HEK293 (cell line): ENCODE measurements around the gene LPIN1.

Source experiments
- CTCF ChIA-PET: fragments of 350-600 bp; formaldehyde crosslinking; extraction: SDS; loops from one replicate; lab custom pipeline; 2021; ENCODE audit warnings: antibody characterized with exemption; lab: Yijun Ruan, JAX
- POLR2A ChIA-PET: fragments of 300-600 bp; formaldehyde crosslinking; extraction: SDS; loops from one replicate; lab custom pipeline; 2020; ENCODE audit warnings: antibody characterized with exemption, inconsistent platforms; lab: Yijun Ruan, JAX
- H3K27ac ChIP-seq: fragments of 200-500 bp; sonication (Bioruptor generic); 2 replicates; pipeline ENCODE4 v1.5.1; 2014; ENCODE audit warnings: low read depth, low read length, control low read depth, inconsistent platforms; ENCODE audit errors: extremely low read depth
- H3K36me3 ChIP-seq, 2 experiments: fragments of 200-500 bp in 1 of 2; sonication (Bioruptor generic) in 1 of 2; 1 replicate in 1 of 2; 2 replicates in 1 of 2; pipeline ENCODE4 v1.5.1; 2014 to 2017; ENCODE audit warnings: inconsistent platforms in 2 of 2, low read length in 2 of 2; ENCODE audit not compliant: control insufficient read depth in 2 of 2, insufficient read depth in 1 of 2
- H3K4me1 ChIP-seq: fragments of 200-500 bp; sonication (Bioruptor generic); 2 replicates; pipeline ENCODE4 v1.5.1; 2014; ENCODE audit warnings: mild to moderate bottlenecking, low read length, inconsistent platforms; ENCODE audit not compliant: control insufficient read depth, insufficient read depth
- H3K4me3 ChIP-seq: 2 replicates; pipeline ENCODE4 v1.5.1; 2011; ENCODE audit warnings: low read depth, mild to moderate bottlenecking, control low read depth, low read length, moderate library complexity
- H3K9me3 ChIP-seq: fragments of 200-500 bp; sonication (Bioruptor generic); 2 replicates; pipeline ENCODE4 v1.5.1; 2014; ENCODE audit warnings: low read depth, low read length, inconsistent platforms; ENCODE audit not compliant: control insufficient read depth, insufficient read depth
- MZF1 ChIP-seq: fragments of 450-650 bp; formaldehyde crosslinking; IDR thresholded peaks from 2 replicates; pipeline ENCODE4 v1.5.1; 2017; ENCODE audit warnings: missing biosample characterization, missing genetic modification characterization, borderline replicate concordance
- PRDM1 ChIP-seq: fragments of 450-650 bp; formaldehyde crosslinking; IDR thresholded peaks from 2 replicates; pipeline ENCODE4; 2016; ENCODE audit warnings: missing biosample characterization, missing genetic modification characterization
- YY2 ChIP-seq: fragments of 450-650 bp; formaldehyde crosslinking; IDR thresholded peaks from 2 replicates; pipeline ENCODE4 v1.5.1; 2016; ENCODE audit warnings: missing biosample characterization, missing genetic modification characterization
- ZBTB20 ChIP-seq: fragments of 450-650 bp; formaldehyde crosslinking; IDR thresholded peaks from 2 replicates; pipeline ENCODE4 v1.5.1; 2016; ENCODE audit warnings: missing biosample characterization, missing genetic modification characterization
- ZBTB7A ChIP-seq: fragments of 450-650 bp; formaldehyde crosslinking; IDR thresholded peaks from 2 replicates; pipeline ENCODE4 v1.5.1; 2016; ENCODE audit warnings: low read depth, missing biosample characterization, missing genetic modification characterization
- ZFP37 ChIP-seq: fragments of 450-650 bp; formaldehyde crosslinking; IDR thresholded peaks from 2 replicates; pipeline ENCODE4 v1.5.1; 2016; ENCODE audit warnings: missing biosample characterization, missing genetic modification characterization
- ZNF146 ChIP-seq: fragments of 450-650 bp; formaldehyde crosslinking; IDR thresholded peaks from 2 replicates; pipeline ENCODE4 v1.5.1; 2016; ENCODE audit warnings: missing biosample characterization, missing genetic modification characterization
- ZNF175 ChIP-seq: fragments of 450-650 bp; formaldehyde crosslinking; IDR thresholded peaks from 2 replicates; pipeline ENCODE4 v1.5.1; 2016; ENCODE audit warnings: missing biosample characterization, missing genetic modification characterization
- ZNF248 ChIP-seq: fragments of 450-650 bp; formaldehyde crosslinking; IDR thresholded peaks from 2 replicates; pipeline ENCODE4 v1.5.1; 2017; ENCODE audit warnings: missing biosample characterization, missing genetic modification characterization
- ZNF341 ChIP-seq: fragments of 450-650 bp; formaldehyde crosslinking; IDR thresholded peaks from 2 replicates; pipeline ENCODE4; 2016; ENCODE audit warnings: low read depth, missing biosample characterization, missing genetic modification characterization
- ZNF600 ChIP-seq: fragments of 450-650 bp; formaldehyde crosslinking; IDR thresholded peaks from 2 replicates; pipeline ENCODE4 v1.5.1; 2016; ENCODE audit warnings: missing biosample characterization, missing genetic modification characterization
- ZNF670 ChIP-seq: fragments of 450-650 bp; formaldehyde crosslinking; IDR thresholded peaks from 2 replicates; pipeline ENCODE4 v1.5.1; 2016; ENCODE audit warnings: missing biosample characterization, missing genetic modification characterization, low read depth
- TF ChIP-seq, protein P1 (sequence below): fragments of 450-650 bp; formaldehyde crosslinking; IDR thresholded peaks from 2 replicates; pipeline ENCODE4 v1.5.1; 2016; ENCODE audit warnings: missing biosample characterization, missing genetic modification characterization
- TF ChIP-seq, protein P2 (sequence below): fragments of 450-650 bp; formaldehyde crosslinking; IDR thresholded peaks from 2 replicates; pipeline ENCODE4 v1.5.1; 2017; ENCODE audit warnings: missing biosample characterization, missing genetic modification characterization
- TF ChIP-seq, protein P3 (sequence below): fragments of 450-650 bp; formaldehyde crosslinking; IDR thresholded peaks from 2 replicates; pipeline ENCODE4 v1.5.1; 2017; ENCODE audit warnings: missing biosample characterization, missing genetic modification characterization
- TF ChIP-seq, protein P4 (sequence below): fragments of 450-650 bp; formaldehyde crosslinking; IDR thresholded peaks from 2 replicates; pipeline ENCODE4 v1.5.1; 2016; ENCODE audit warnings: missing biosample characterization, missing genetic modification characterization, borderline replicate concordance

Gene LPIN1

DNA sequence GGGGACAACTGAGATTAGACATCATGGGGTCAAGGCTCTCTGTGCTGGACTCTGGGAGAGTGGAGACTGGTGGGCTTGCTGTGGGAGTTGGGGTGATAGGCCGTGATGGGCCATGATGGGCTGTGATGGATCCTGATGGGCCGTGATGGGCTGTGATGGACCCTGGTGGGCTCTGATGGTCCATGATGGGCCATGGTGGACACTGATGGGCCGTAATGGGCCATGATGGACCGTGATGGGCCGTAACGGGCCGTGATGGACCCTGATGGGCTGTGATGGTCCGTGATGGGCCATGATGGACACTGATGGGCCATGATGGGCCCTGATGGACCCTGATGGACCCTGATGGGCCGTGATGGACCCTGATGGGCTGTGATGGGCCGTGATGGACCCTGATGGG, 18.5 kb downstream of the LPIN1 start:
- CTCF ChIA-PET: interaction anchor here (0.6 to 2.5 kb wide), 8 partner anchors 9 to 72 kb away, joined by 3 to 11 read pairs (median 4); no protein-coding TSS in a partner anchor
- no peaks in the 10 kb centered on the region for H3K4me1 ChIP-seq
- no peak overlapping the region for H3K4me3 ChIP-seq
- H3K9me3 ChIP-seq: no peaks in the 10 kb centered on the region
- H3K36me3 ChIP-seq: peaks cover 10 to 48% of the 10 kb centered on the region in 2 experiments
- H3K27ac ChIP-seq: no peak overlapping the region
- no peak for TF ChIP-seq ZNF175 (tag by site-specific recombination)
- no peak for TF ChIP-seq ZNF341 (tag by site-specific recombination)
- no peak for TF ChIP-seq ZBTB20 (tag by site-specific recombination)
- POLR2A ChIA-PET: interaction anchor here (1.1 kb wide), 1 partner anchor 16 kb away, joined by 3 read pairs; no protein-coding TSS in a partner anchor

DNA sequence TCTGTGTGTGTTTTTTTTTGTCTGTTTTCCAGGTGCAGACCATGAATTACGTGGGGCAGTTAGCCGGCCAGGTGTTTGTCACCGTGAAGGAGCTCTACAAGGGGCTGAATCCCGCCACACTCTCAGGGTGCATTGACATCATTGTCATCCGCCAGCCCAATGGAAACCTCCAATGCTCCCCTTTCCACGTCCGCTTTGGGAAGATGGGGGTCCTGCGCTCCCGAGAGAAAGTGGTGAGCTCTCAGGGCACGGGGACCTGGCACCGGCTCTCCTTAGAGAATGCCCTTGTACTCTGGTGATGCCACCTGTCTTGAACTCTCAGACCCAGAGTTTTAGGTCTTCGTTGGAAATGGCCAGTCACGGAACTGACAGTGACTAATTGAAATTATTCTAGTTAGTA, 19.1 kb downstream of the LPIN1 start:
- peaks cover 10 to 54% of the 10 kb centered on the region in 2 experiments for H3K36me3 ChIP-seq
- CTCF ChIA-PET: interaction anchor here (1.6 to 2.5 kb wide), 3 partner anchors 9 to 19 kb away, joined by 3 to 11 read pairs (median 8); no protein-coding TSS in a partner anchor
- no peak for TF ChIP-seq ZNF146 (tag by site-specific recombination)
- no peak for TF ChIP-seq ZNF341 (tag by site-specific recombination)
- TF ChIP-seq, protein P1, sequence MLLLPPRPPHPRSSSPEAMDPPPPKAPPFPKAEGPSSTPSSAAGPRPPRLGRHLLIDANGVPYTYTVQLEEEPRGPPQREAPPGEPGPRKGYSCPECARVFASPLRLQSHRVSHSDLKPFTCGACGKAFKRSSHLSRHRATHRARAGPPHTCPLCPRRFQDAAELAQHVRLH: no peak
- no peak for TF ChIP-seq ZNF248 (tag by site-specific recombination)
- TF ChIP-seq, protein P2, sequence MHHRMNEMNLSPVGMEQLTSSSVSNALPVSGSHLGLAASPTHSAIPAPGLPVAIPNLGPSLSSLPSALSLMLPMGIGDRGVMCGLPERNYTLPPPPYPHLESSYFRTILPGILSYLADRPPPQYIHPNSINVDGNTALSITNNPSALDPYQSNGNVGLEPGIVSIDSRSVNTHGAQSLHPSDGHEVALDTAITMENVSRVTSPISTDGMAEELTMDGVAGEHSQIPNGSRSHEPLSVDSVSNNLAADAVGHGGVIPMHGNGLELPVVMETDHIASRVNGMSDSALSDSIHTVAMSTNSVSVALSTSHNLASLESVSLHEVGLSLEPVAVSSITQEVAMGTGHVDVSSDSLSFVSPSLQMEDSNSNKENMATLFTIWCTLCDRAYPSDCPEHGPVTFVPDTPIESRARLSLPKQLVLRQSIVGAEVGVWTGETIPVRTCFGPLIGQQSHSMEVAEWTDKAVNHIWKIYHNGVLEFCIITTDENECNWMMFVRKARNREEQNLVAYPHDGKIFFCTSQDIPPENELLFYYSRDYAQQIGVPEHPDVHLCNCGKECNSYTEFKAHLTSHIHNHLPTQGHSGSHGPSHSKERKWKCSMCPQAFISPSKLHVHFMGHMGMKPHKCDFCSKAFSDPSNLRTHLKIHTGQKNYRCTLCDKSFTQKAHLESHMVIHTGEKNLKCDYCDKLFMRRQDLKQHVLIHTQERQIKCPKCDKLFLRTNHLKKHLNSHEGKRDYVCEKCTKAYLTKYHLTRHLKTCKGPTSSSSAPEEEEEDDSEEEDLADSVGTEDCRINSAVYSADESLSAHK (tag by site-specific recombination): no peak
- no peak for TF ChIP-seq ZNF670
- TF ChIP-seq PRDM1 (tag by site-specific recombination): no peak
- TF ChIP-seq ZBTB7A: no peak
- TF ChIP-seq, all 188 proteins: peak for 0

DNA sequence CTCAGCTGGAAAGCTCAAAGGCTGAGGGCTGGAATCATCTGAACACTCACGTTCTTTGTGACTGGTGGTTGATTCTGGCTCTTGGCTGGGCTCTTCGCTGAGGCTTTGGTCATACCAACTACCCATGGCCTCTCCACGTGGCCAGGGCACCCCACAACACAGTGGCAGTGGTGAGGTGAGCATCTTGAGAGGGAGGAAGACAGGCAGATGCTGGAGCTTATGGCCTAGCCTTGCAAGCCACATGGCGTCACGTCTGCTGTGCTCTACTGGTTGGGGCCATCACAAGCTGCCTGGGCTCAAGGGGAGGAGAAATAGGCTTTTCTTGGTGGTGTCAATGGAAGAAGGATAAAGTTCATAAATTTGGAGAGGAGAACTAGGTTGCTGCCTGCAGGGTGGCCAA, 19.6 kb downstream of the LPIN1 start:
- ChIA-PET POLR2A (no interaction called here), CTCF (interaction anchor here (0.7 to 2.5 kb wide), 4 partner anchors 12 to 73 kb away, joined by 3 to 11 read pairs (median 6); no protein-coding TSS in a partner anchor)
- no peak overlapping the region for H3K27ac ChIP-seq
- peaks cover 10 to 59% of the 10 kb centered on the region in 2 experiments for H3K36me3 ChIP-seq
- H3K4me3 ChIP-seq: no peak overlapping the region
- H3K9me3 ChIP-seq: no peaks in the 10 kb centered on the region
- TF ChIP-seq YY2 (tag by site-specific recombination) (no peak), ZNF600 (tag by site-specific recombination) (no peak), MZF1 (tag by site-specific recombination) (no peak), ZFP37 (tag by site-specific recombination) (no peak)
- TF ChIP-seq, protein P3, sequence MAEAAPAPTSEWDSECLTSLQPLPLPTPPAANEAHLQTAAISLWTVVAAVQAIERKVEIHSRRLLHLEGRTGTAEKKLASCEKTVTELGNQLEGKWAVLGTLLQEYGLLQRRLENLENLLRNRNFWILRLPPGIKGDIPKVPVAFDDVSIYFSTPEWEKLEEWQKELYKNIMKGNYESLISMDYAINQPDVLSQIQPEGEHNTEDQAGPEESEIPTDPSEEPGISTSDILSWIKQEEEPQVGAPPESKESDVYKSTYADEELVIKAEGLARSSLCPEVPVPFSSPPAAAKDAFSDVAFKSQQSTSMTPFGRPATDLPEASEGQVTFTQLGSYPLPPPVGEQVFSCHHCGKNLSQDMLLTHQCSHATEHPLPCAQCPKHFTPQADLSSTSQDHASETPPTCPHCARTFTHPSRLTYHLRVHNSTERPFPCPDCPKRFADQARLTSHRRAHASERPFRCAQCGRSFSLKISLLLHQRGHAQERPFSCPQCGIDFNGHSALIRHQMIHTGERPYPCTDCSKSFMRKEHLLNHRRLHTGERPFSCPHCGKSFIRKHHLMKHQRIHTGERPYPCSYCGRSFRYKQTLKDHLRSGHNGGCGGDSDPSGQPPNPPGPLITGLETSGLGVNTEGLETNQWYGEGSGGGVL: no peak
- TF ChIP-seq, protein P4, sequence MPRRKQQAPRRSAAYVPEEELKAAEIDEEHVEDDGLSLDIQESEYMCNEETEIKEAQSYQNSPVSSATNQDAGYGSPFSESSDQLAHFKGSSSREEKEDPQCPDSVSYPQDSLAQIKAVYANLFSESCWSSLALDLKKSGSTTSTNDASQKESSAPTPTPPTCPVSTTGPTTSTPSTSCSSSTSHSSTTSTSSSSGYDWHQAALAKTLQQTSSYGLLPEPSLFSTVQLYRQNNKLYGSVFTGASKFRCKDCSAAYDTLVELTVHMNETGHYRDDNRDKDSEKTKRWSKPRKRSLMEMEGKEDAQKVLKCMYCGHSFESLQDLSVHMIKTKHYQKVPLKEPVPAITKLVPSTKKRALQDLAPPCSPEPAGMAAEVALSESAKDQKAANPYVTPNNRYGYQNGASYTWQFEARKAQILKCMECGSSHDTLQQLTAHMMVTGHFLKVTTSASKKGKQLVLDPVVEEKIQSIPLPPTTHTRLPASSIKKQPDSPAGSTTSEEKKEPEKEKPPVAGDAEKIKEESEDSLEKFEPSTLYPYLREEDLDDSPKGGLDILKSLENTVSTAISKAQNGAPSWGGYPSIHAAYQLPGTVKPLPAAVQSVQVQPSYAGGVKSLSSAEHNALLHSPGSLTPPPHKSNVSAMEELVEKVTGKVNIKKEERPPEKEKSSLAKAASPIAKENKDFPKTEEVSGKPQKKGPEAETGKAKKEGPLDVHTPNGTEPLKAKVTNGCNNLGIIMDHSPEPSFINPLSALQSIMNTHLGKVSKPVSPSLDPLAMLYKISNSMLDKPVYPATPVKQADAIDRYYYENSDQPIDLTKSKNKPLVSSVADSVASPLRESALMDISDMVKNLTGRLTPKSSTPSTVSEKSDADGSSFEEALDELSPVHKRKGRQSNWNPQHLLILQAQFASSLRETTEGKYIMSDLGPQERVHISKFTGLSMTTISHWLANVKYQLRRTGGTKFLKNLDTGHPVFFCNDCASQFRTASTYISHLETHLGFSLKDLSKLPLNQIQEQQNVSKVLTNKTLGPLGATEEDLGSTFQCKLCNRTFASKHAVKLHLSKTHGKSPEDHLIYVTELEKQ: no peak
- no peaks in the 10 kb centered on the region for H3K4me1 ChIP-seq

More for the DNA sequence above, 19.1 kb downstream of the LPIN1 start:
- POLR2A ChIA-PET: no interaction called here
- Histone ChIP-seq H3K9me3 (no peaks in the 10 kb centered on the region), H3K4me3 (no peak overlapping the region), H3K27ac (no peak overlapping the region), H3K4me1 (no peaks in the 10 kb centered on the region)
